GM18873 (cell line): Measurements from ENCODE around the gene SHISA3.

ENCODE experiments used
- ATAC-seq: cut with Tn5 transposase; IDR thresholded peaks from one replicate; pipeline ENCODE4 v1.9.1; 2021; ENCODE audit warnings: mild to moderate bottlenecking, moderate library complexity, moderate number of reproducible peaks; ENCODE audit not compliant: unreplicated experiment, low FRiP score

SHISA3 gene

GRCh38 chr4:42440083-42440482, 42.8 kb downstream of the SHISA3 start:
- no peak for ATAC-seq

- ATAC-seq: no peak
Measured at GRCh38 chr4:42442601-42443000, 45.3 kb downstream of the SHISA3 start.

- ATAC-seq: no peak
Measured at GRCh38 chr4:42445038-42445437, 47.8 kb downstream of the SHISA3 start.

- no peak for ATAC-seq
Measured at GRCh38 chr4:42446823-42447222, 49.5 kb downstream of the SHISA3 start.
